ENCODE results near the gene KRT81. TPM values are rescaled to one million over a fixed set of nuclear protein-coding genes. Genes with fewer than 3 reads are reported as not detected.

Gene KRT81
- total RNA-seq, 2 donors from 2014 or later = not detected

- Histone ChIP-seq H3K4me1 (ENCODE audit: control insufficient read depth, insufficient read depth, low read length) (no peaks in the 10 kb centered on the region), H3K36me3 (ENCODE audit: control insufficient read depth, insufficient read depth, low read length) (no peaks in the 10 kb centered on the region), H3K9me3 (ENCODE audit: control insufficient read depth, low read length) (no peaks in the 10 kb centered on the region), H3K27me3 (ENCODE audit: control insufficient read depth, insufficient read depth, low read length, poor library complexity, severe bottlenecking) (peaks cover 16% of the 10 kb centered on the region), H3K9ac (ENCODE audit: extremely low read depth, low read length, poor library complexity, severe bottlenecking) (no peak overlapping the region), H3K4me3 (ENCODE audit: low read length) (no peak overlapping the region), H3K27ac (ENCODE audit: low read depth, low read length) (no peak overlapping the region)
- DNase-seq = no peak
- no peak for TF ChIP-seq CTCF (conservative IDR thresholded peaks at IDR 0.05)
- H3K27me3 Mint-ChIP-seq (ENCODE audit: insufficient read depth) = peaks cover 32% of the 10 kb centered on the region
- H3K27ac Mint-ChIP-seq = no peak overlapping the region
- no peak overlapping the region for H3K4me3 Mint-ChIP-seq
- 74 to 86% methylated on average over 2 to 7 of the region's 7 CpGs for WGBS, 2 experiments (ENCODE audit: insufficient coverage in 1 of 2, insufficient read length in 1 of 2)
- H3K4me1 Mint-ChIP-seq = no peaks in the 10 kb centered on the region
- H3K36me3 Mint-ChIP-seq (ENCODE audit: low read depth) = no peaks in the 10 kb centered on the region
- H3K9me3 Mint-ChIP-seq = no peaks in the 10 kb centered on the region
These were observed 52.3 kb downstream of the KRT81 start for GRCh38 chr12:52238916-52239646.

GRCh38 chr12:52238207-52238840 is 53.0 kb downstream of the KRT81 start:
- no peaks in the 10 kb centered on the region for H3K4me1 Mint-ChIP-seq
- H3K27ac ChIP-seq (ENCODE audit: low read depth, low read length) = no peak overlapping the region
- no peaks in the 10 kb centered on the region for H3K9me3 Mint-ChIP-seq
- no peak overlapping the region for H3K27ac Mint-ChIP-seq
- H3K9ac ChIP-seq (ENCODE audit: extremely low read depth, low read length, poor library complexity, severe bottlenecking) = no peak overlapping the region
- H3K27me3 ChIP-seq (ENCODE audit: control insufficient read depth, insufficient read depth, low read length, poor library complexity, severe bottlenecking) = peaks cover 24% of the 10 kb centered on the region
- H3K4me1 ChIP-seq (ENCODE audit: control insufficient read depth, insufficient read depth, low read length) = no peaks in the 10 kb centered on the region
- H3K36me3 ChIP-seq (ENCODE audit: control insufficient read depth, insufficient read depth, low read length) = no peaks in the 10 kb centered on the region
- H3K27me3 Mint-ChIP-seq (ENCODE audit: insufficient read depth) = peaks cover 38% of the 10 kb centered on the region
- DNase-seq = no peak
- WGBS, 2 experiments (ENCODE audit: insufficient coverage in 1 of 2, insufficient read length in 1 of 2) = 86 to 100% methylated on average over 2 to 4 of the region's 4 CpGs
- TF ChIP-seq CTCF (conservative IDR thresholded peaks at IDR 0.05) = no peak
- H3K9me3 ChIP-seq (ENCODE audit: control insufficient read depth, low read length) = no peaks in the 10 kb centered on the region
- H3K36me3 Mint-ChIP-seq (ENCODE audit: low read depth) = no peaks in the 10 kb centered on the region
- H3K4me3 Mint-ChIP-seq = no peak overlapping the region
- H3K4me3 ChIP-seq (ENCODE audit: low read length) = no peak overlapping the region

GRCh38 chr12:52236386-52237050 is 54.8 kb downstream of the KRT81 start:
- H3K27me3 Mint-ChIP-seq (ENCODE audit: insufficient read depth) = peaks cover 56% of the 10 kb centered on the region
- H3K4me3 ChIP-seq (ENCODE audit: low read length) = no peak overlapping the region
- H3K27me3 ChIP-seq (ENCODE audit: control insufficient read depth, insufficient read depth, low read length, poor library complexity, severe bottlenecking) = peaks cover 42% of the 10 kb centered on the region
- no peaks in the 10 kb centered on the region for H3K4me1 ChIP-seq (ENCODE audit: control insufficient read depth, insufficient read depth, low read length)
- no peak overlapping the region for H3K27ac Mint-ChIP-seq
- DNase-seq = no peak
- no peaks in the 10 kb centered on the region for H3K9me3 Mint-ChIP-seq
- no peak overlapping the region for H3K4me3 Mint-ChIP-seq
- no peaks in the 10 kb centered on the region for H3K36me3 Mint-ChIP-seq (ENCODE audit: low read depth)
- TF ChIP-seq CTCF (conservative IDR thresholded peaks at IDR 0.05) = no peak
- no peaks in the 10 kb centered on the region for H3K36me3 ChIP-seq (ENCODE audit: control insufficient read depth, insufficient read depth, low read length)
- no peaks in the 10 kb centered on the region for H3K4me1 Mint-ChIP-seq
- H3K9me3 ChIP-seq (ENCODE audit: control insufficient read depth, low read length) = no peaks in the 10 kb centered on the region
- no peak overlapping the region for H3K9ac ChIP-seq (ENCODE audit: extremely low read depth, low read length, poor library complexity, severe bottlenecking)
- 73 to 100% methylated on average over 2 to 3 of the region's 3 CpGs for WGBS, 2 experiments (ENCODE audit: insufficient coverage in 1 of 2, insufficient read length in 1 of 2)
- no peak overlapping the region for H3K27ac ChIP-seq (ENCODE audit: low read depth, low read length)

Other genes with a start within 250 kb of the KRT81 start
- 10 to 100 TPM; 17.7 to 18.4 TPM for gene NR4A1, start 240.1 kb downstream of the KRT81 start, total RNA-seq
- gene ATG101, start 221.6 kb downstream of the KRT81 start, total RNA-seq = 10 to 100 TPM; 32.1 TPM
- gene SMIM41, start 211.8 kb downstream of the KRT81 start, total RNA-seq = not detected
- gene KRT80, start 99.5 kb downstream of the KRT81 start, total RNA-seq = under 1 TPM; 0.07 to 0.09 TPM
- 1 to 10 TPM in 1 of 2 donors, not detected in 1; 1.5 TPM for gene KRT7, start 58.3 kb downstream of the KRT81 start, total RNA-seq
- not detected for gene KRT86, start 16.9 kb downstream of the KRT81 start, total RNA-seq
- gene KRT83, start 29.9 kb upstream of the KRT81 start, total RNA-seq = not detected
- gene KRT85, start 75.9 kb upstream of the KRT81 start, total RNA-seq = not detected
- not detected for gene KRT84, start 94.1 kb upstream of the KRT81 start, total RNA-seq
- not detected for gene KRT82, start 114.8 kb upstream of the KRT81 start, total RNA-seq
- gene KRT75, start 142.8 kb upstream of the KRT81 start, total RNA-seq = not detected
- gene KRT6B, start 160.6 kb upstream of the KRT81 start, total RNA-seq = not detected
- not detected for gene KRT6C, start 182.3 kb upstream of the KRT81 start, total RNA-seq
- not detected for gene KRT6A, start 201.7 kb upstream of the KRT81 start, total RNA-seq
- not detected for gene KRT5, start 228.9 kb upstream of the KRT81 start, total RNA-seq